GM21528 (cell line): ENCODE results near the gene CXCR5.

Source experiments
- ATAC-seq: cut with Tn5 transposase; IDR thresholded peaks from one replicate; pipeline ENCODE4 v1.9.1; 2021; ENCODE audit warnings: mild to moderate bottlenecking, moderate library complexity; ENCODE audit not compliant: unreplicated experiment, low FRiP score

The CXCR5 gene

GRCh38 chr11:118924591-118925585 lies 41.2 kb downstream of the CXCR5 start:
- ATAC-seq, result no peak

- no peak for ATAC-seq
Observed at GRCh38 chr11:118927554-118928100, 43.9 kb downstream of the CXCR5 start.

GRCh38 chr11:118928101-118928869 lies 44.6 kb downstream of the CXCR5 start:
- peak; percentile 44 for ATAC-seq

GRCh38 chr11:118928870-118929500 lies 45.3 kb downstream of the CXCR5 start:
- no peak for ATAC-seq

GRCh38 chr11:118929501-118930093 lies 45.9 kb downstream of the CXCR5 start:
- no peak for ATAC-seq

- ATAC-seq, result no peak
Observed at GRCh38 chr11:118930094-118930712, 46.5 kb downstream of the CXCR5 start.

- no peak for ATAC-seq
Observed at GRCh38 chr11:118931571-118931970, 47.9 kb downstream of the CXCR5 start.

- no peak for ATAC-seq
Observed at GRCh38 chr11:118933486-118933885, 49.8 kb downstream of the CXCR5 start.

- ATAC-seq, result no peak
Observed at GRCh38 chr11:118935376-118935775, 51.7 kb downstream of the CXCR5 start.

GRCh38 chr11:118938491-118939403 lies 55.1 kb downstream of the CXCR5 start:
- ATAC-seq, result no peak

GRCh38 chr11:118939404-118939915 lies 55.8 kb downstream of the CXCR5 start:
- ATAC-seq, result no peak

GRCh38 chr11:118939953-118940598 lies 56.4 kb downstream of the CXCR5 start:
- no peak for ATAC-seq

GRCh38 chr11:118947091-118947490 lies 63.4 kb downstream of the CXCR5 start:
- no peak for ATAC-seq
